Trophoblast cell (in vitro differentiated cells and primary cell): Measurements from ENCODE around the gene TCOF1.

Experiments
- DNase-seq, 2 donors: peaks; one replicate each; pipeline ENCODE4 v3.0.0-alpha.2; 2016
- H2AFZ ChIP-seq: 2 replicates; pipeline ENCODE4 v1.6.1; 2013; ENCODE audit warnings: low read length, moderate library complexity, mild to moderate bottlenecking; ENCODE audit not compliant: insufficient read depth, poor library complexity
- H2AK5ac ChIP-seq: 2 replicates; pipeline ENCODE4 v1.6.1; 2013; ENCODE audit warnings: mild to moderate bottlenecking, low read length
- H2BK120ac ChIP-seq: 2 replicates; pipeline ENCODE4 v1.6.1; 2013; ENCODE audit warnings: low read length, mild to moderate bottlenecking, moderate library complexity; ENCODE audit not compliant: insufficient read depth, poor library complexity
- H2BK12ac ChIP-seq: 2 replicates; pipeline ENCODE4 v1.6.1; 2013; ENCODE audit warnings: mild to moderate bottlenecking, low read length, moderate library complexity
- H2BK5ac ChIP-seq: 2 replicates; pipeline ENCODE4 v1.6.1; 2013; ENCODE audit warnings: low read length, low read depth, moderate library complexity, mild to moderate bottlenecking; ENCODE audit not compliant: poor library complexity
- H3K14ac ChIP-seq: 2 replicates; pipeline ENCODE4 v1.6.1; 2013; ENCODE audit warnings: mild to moderate bottlenecking, low read length
- H3K18ac ChIP-seq: 2 replicates; pipeline ENCODE4 v1.6.1; 2013; ENCODE audit warnings: mild to moderate bottlenecking, low read length
- H3K23ac ChIP-seq: 2 replicates; pipeline ENCODE4 v1.6.1; 2013; ENCODE audit warnings: low read length
- H3K27ac ChIP-seq: 2 replicates; pipeline ENCODE4 v1.5.1; 2013; ENCODE audit warnings: low read depth, mild to moderate bottlenecking, inconsistent platforms, low read length, moderate library complexity
- H3K27me3 ChIP-seq: 2 replicates; pipeline ENCODE4 v1.6.1; 2013; ENCODE audit warnings: inconsistent platforms, mild to moderate bottlenecking, low read length, moderate library complexity; ENCODE audit not compliant: insufficient read depth
- H3K36me3 ChIP-seq, 2 experiments: 1 replicate in 1 of 2; 2 replicates in 1 of 2; pipeline ENCODE4 v1.6.1; 2013; ENCODE audit warnings: low read length in 2 of 2, mild to moderate bottlenecking in 2 of 2, moderate library complexity in 1 of 2; ENCODE audit not compliant: insufficient read depth in 2 of 2, control insufficient read depth in 1 of 2
- H3K4ac ChIP-seq: 2 replicates; pipeline ENCODE4 v1.6.1; 2013; ENCODE audit warnings: low read depth, mild to moderate bottlenecking, low read length, moderate library complexity
- H3K4me1 ChIP-seq, 2 experiments: 1 replicate in 1 of 2; 2 replicates in 1 of 2; pipeline ENCODE4 v1.6.1; 2013; ENCODE audit warnings: low read length in 2 of 2, mild to moderate bottlenecking in 2 of 2, moderate library complexity in 1 of 2; ENCODE audit not compliant: insufficient read depth in 2 of 2, control insufficient read depth in 1 of 2
- H3K4me2 ChIP-seq: 2 replicates; pipeline ENCODE4 v1.6.1; 2013; ENCODE audit warnings: inconsistent platforms, mild to moderate bottlenecking, low read length, moderate library complexity
- H3K4me3 ChIP-seq: 2 replicates; pipeline ENCODE4 v1.5.1; 2013; ENCODE audit warnings: mild to moderate bottlenecking, low read depth, low read length, inconsistent platforms
- H3K79me1 ChIP-seq: one replicate; pipeline ENCODE4 v1.6.1; 2013; ENCODE audit warnings: low read length
- H3K79me2 ChIP-seq: 2 replicates; pipeline ENCODE4 v1.6.1; 2013; ENCODE audit warnings: low read length, mild to moderate bottlenecking; ENCODE audit not compliant: control insufficient read depth, insufficient read depth, poor library complexity
- H3K9ac ChIP-seq: 2 replicates; pipeline ENCODE4 v1.6.1; 2013; ENCODE audit warnings: mild to moderate bottlenecking, low read length
- H3K9me3 ChIP-seq: 2 replicates; pipeline ENCODE4 v1.6.1; 2013; ENCODE audit warnings: low read depth, mild to moderate bottlenecking, control low read depth, inconsistent platforms, low read length; ENCODE audit not compliant: insufficient read depth
- H4K12ac ChIP-seq: 2 replicates; pipeline ENCODE4 v1.6.1; 2013; ENCODE audit warnings: low read depth, mild to moderate bottlenecking, low read length, moderate library complexity
- H4K8ac ChIP-seq: 2 replicates; pipeline ENCODE4 v1.6.1; 2013; ENCODE audit warnings: low read depth, mild to moderate bottlenecking, low read length, moderate library complexity
- H4K91ac ChIP-seq: one replicate; pipeline ENCODE4 v1.6.1; 2013; ENCODE audit warnings: low read depth, mild to moderate bottlenecking, low read length, moderate library complexity
- WGBS: extraction: QIAGEN DNeasy Blood & Tissue Kit; methylation state at CpG from one replicate; pipeline ENCODE4 v1.1.7; 2013; ENCODE audit warnings: missing lambda C conversion rate; ENCODE audit not compliant: insufficient read length, insufficient coverage; ENCODE audit errors: extremely low coverage; 5-methylcytosine and 5-hydroxymethylcytosine counted together

The TCOF1 gene

DNA sequence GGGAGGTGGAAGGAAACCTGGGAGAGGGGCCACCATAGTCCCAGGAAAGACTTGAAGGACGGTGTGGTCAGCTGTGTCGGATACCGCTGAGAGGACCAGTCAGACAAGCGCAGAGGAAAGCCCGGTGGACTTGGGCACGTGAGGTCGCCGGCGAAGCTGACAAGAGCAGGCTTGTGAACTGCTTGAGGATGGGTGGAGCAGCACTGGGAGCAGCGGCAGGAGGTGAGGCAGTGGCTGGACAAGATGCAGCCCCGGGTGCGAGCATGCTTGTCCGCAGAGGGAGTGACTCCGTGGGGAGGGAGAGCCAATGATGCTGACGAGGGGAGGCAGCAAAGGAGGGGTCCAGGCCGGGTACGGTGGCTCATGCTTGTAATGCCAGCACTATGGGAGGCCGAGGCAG is 73.6 kb downstream of the TCOF1 start:
- Histone ChIP-seq H2BK12ac (no peak overlapping the region), H3K18ac (no peak overlapping the region), H2BK120ac (no peak overlapping the region), H3K4me1 (peaks cover 4% of the 10 kb centered on the region in 2 experiments), H3K27ac (no peak overlapping the region), H3K79me1 (no peaks in the 10 kb centered on the region), H4K91ac (no peak overlapping the region), H2AFZ (no peak overlapping the region), H3K27me3 (no peaks in the 10 kb centered on the region), H3K4me3 (no peak overlapping the region), H4K8ac (no peak overlapping the region), H3K36me3 (no peaks in the 10 kb centered on the region), H3K14ac (no peak overlapping the region), H3K4me2 (no peak overlapping the region), H3K23ac (no peak overlapping the region), H2BK5ac (no peak overlapping the region), H2AK5ac (no peak overlapping the region), H3K79me2 (no peaks in the 10 kb centered on the region), H4K12ac (no peak overlapping the region), H3K9ac (no peak overlapping the region), H3K4ac (no peak overlapping the region), H3K9me3 (no peaks in the 10 kb centered on the region)
- no peak for DNase-seq
- no CpG with 5 or more reads among the region's 18 CpGs for WGBS

- Histone ChIP-seq H3K4me3 (no peak overlapping the region), H2BK120ac (no peak overlapping the region), H3K9me3 (no peaks in the 10 kb centered on the region), H2BK5ac (no peak overlapping the region), H3K23ac (no peak overlapping the region), H4K91ac (no peak overlapping the region), H3K9ac (no peak overlapping the region), H3K79me2 (no peaks in the 10 kb centered on the region), H4K8ac (no peak overlapping the region), H2BK12ac (no peak overlapping the region), H3K4me1 (peaks cover 4% of the 10 kb centered on the region in 2 experiments), H3K4ac (no peak overlapping the region), H3K27me3 (no peaks in the 10 kb centered on the region), H3K36me3 (no peaks in the 10 kb centered on the region), H2AK5ac (no peak overlapping the region), H3K18ac (no peak overlapping the region), H3K79me1 (no peaks in the 10 kb centered on the region), H3K4me2 (no peak overlapping the region), H2AFZ (no peak overlapping the region), H4K12ac (no peak overlapping the region), H3K27ac (no peak overlapping the region), H3K14ac (no peak overlapping the region)
- no peak for DNase-seq
- WGBS = no CpG with 5 or more reads among the region's 4 CpGs
Measured at GRCh38 chr5:150431574-150431973, 74.1 kb downstream of the TCOF1 start.

- no peak overlapping the region for H4K12ac ChIP-seq
- H3K27me3 ChIP-seq = no peaks in the 10 kb centered on the region
- no peak overlapping the region for H3K18ac ChIP-seq
- H4K91ac ChIP-seq = no peak overlapping the region
- DNase-seq = peak; percentile 88 to 93
- H3K23ac ChIP-seq = no peak overlapping the region
- H2BK5ac ChIP-seq = no peak overlapping the region
- H4K8ac ChIP-seq = no peak overlapping the region
- H3K14ac ChIP-seq = no peak overlapping the region
- H3K9me3 ChIP-seq = no peaks in the 10 kb centered on the region
- no peak overlapping the region for H2BK12ac ChIP-seq
- H3K4me1 ChIP-seq = peaks cover 0 to 4% of the 10 kb centered on the region in 2 experiments
- H2AK5ac ChIP-seq = no peak overlapping the region
- H3K36me3 ChIP-seq = no peaks in the 10 kb centered on the region
- no peak overlapping the region for H3K4me2 ChIP-seq
- no peak overlapping the region for H3K27ac ChIP-seq
- no peak overlapping the region for H2BK120ac ChIP-seq
- H3K79me1 ChIP-seq = no peaks in the 10 kb centered on the region
- H2AFZ ChIP-seq = no peak overlapping the region
- H3K4me3 ChIP-seq = no peak overlapping the region
- no peak overlapping the region for H3K4ac ChIP-seq
- no CpG with 5 or more reads among the region's 6 CpGs for WGBS
- no peaks in the 10 kb centered on the region for H3K79me2 ChIP-seq
- H3K9ac ChIP-seq = no peak overlapping the region
Measured at GRCh38 chr5:150434464-150434863, 77.0 kb downstream of the TCOF1 start.

DNA sequence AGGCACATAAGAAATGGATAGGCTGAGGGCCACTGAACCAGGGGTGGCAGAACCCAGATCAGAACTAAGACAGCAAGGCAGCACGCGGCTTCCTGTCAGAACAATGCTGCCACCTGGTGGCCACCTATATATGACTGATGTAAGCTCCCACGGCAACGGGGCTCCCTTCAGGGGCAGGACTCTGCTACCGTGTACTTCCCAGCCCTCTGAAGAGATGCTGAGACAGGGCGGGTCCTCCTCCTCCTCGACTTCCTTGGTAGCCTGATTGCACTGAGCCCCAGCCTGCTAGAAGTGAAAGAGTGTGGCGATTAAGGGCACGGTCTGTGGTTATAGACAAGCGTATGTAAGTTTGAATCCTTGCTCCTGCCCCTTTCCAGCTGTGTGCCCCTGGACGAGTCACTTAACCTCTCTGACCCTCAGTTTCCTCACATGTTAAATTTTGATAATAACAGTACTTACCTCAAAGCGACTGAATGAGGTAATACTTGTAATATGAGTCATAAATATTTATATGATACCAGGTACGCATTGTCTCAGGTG is 78.7 kb downstream of the TCOF1 start:
- Histone ChIP-seq H4K12ac (peak overlapping the region; percentile 35), H3K14ac (no peak overlapping the region), H3K18ac (no peak overlapping the region), H3K36me3 (no peaks in the 10 kb centered on the region), H3K4me3 (no peak overlapping the region), H2BK12ac (no peak overlapping the region), H3K9me3 (no peaks in the 10 kb centered on the region), H2AFZ (no peak overlapping the region), H2AK5ac (no peak overlapping the region), H3K79me1 (no peaks in the 10 kb centered on the region), H2BK5ac (no peak overlapping the region), H4K91ac (no peak overlapping the region), H3K27me3 (no peaks in the 10 kb centered on the region), H3K4me1 (peaks cover 0 to 4% of the 10 kb centered on the region in 2 experiments), H3K27ac (no peak overlapping the region), H2BK120ac (no peak overlapping the region), H3K4ac (no peak overlapping the region), H3K9ac (no peak overlapping the region), H3K79me2 (no peaks in the 10 kb centered on the region), H3K4me2 (no peak overlapping the region), H3K23ac (no peak overlapping the region), H4K8ac (no peak overlapping the region)
- no CpG with 5 or more reads among the region's 13 CpGs for WGBS
- DNase-seq = peak; percentile 87 to 96
